H9 (cell line): ENCODE results near the gene TOR3A. TPM values are rescaled to one million over a fixed set of nuclear protein-coding genes. Genes with fewer than 3 reads are reported as not detected.

Source experiments
- DNase-seq: peaks from one replicate; pipeline ENCODE4 v3.0.0-alpha.2; 2017
- H2AFZ ChIP-seq: one replicate; pipeline ENCODE4 v1.6.1; 2013; ENCODE audit warnings: mild to moderate bottlenecking, low read length, control low read depth, moderate library complexity
- H2AK5ac ChIP-seq: 2 replicates; pipeline ENCODE4 v1.6.1; 2013; ENCODE audit warnings: low read length, control low read depth, mixed read lengths; ENCODE audit not compliant: insufficient read length
- H2BK120ac ChIP-seq: one replicate; pipeline ENCODE4 v1.6.1; 2013; ENCODE audit warnings: low read depth, mild to moderate bottlenecking, low read length, control low read depth, inconsistent platforms; ENCODE audit not compliant: poor library complexity, severe bottlenecking
- H2BK12ac ChIP-seq: 2 replicates; pipeline ENCODE4 v1.6.1; 2013; ENCODE audit warnings: low read length, control low read depth, mixed read lengths, low read depth; ENCODE audit not compliant: insufficient read length
- H2BK15ac ChIP-seq: 2 replicates; pipeline ENCODE4 v1.6.1; 2013; ENCODE audit warnings: low read depth, low read length, control low read depth
- H2BK20ac ChIP-seq: one replicate; pipeline ENCODE4 v1.6.1; 2013; ENCODE audit warnings: low read depth, mild to moderate bottlenecking, low read length, control low read depth, inconsistent platforms; ENCODE audit not compliant: poor library complexity, severe bottlenecking
- H2BK5ac ChIP-seq: 2 replicates; pipeline ENCODE4 v1.6.1; 2013; ENCODE audit warnings: low read length, control low read depth, mixed read lengths; ENCODE audit not compliant: insufficient read length
- H3K14ac ChIP-seq: 2 replicates; pipeline ENCODE4 v1.6.1; 2013; ENCODE audit warnings: low read length, control low read depth; ENCODE audit not compliant: insufficient read depth
- H3K18ac ChIP-seq: 2 replicates; pipeline ENCODE4 v1.6.1; 2013; ENCODE audit warnings: low read depth, mild to moderate bottlenecking, mixed read lengths, low read length, control low read depth; ENCODE audit not compliant: insufficient read length
- H3K23ac ChIP-seq: 2 replicates; pipeline ENCODE4 v1.6.1; 2013; ENCODE audit warnings: low read length, control low read depth, mixed read lengths, low read depth; ENCODE audit not compliant: insufficient read length
- H3K23me2 ChIP-seq: 2 replicates; pipeline ENCODE4 v1.6.1; 2013; ENCODE audit warnings: low read depth, mild to moderate bottlenecking, mixed read lengths, low read length, control low read depth; ENCODE audit not compliant: insufficient read length, poor library complexity, severe bottlenecking
- H3K27ac ChIP-seq: 2 replicates; pipeline ENCODE4 v1.5.1; 2013; ENCODE audit warnings: low read length, control low read depth, mixed read lengths, low read depth; ENCODE audit not compliant: insufficient read length
- H3K27me3 ChIP-seq: 2 replicates; pipeline ENCODE4 v1.6.1; 2013; ENCODE audit warnings: low read length, control low read depth, inconsistent platforms; ENCODE audit not compliant: insufficient read depth
- H3K4ac ChIP-seq: 2 replicates; pipeline ENCODE4 v1.6.1; 2013; ENCODE audit warnings: low read depth, mild to moderate bottlenecking, control low read depth, inconsistent platforms, low read length, moderate library complexity
- H3K4me1 ChIP-seq: 2 replicates; pipeline ENCODE4 v1.6.1; 2013; ENCODE audit warnings: low read length, control low read depth, inconsistent platforms; ENCODE audit not compliant: insufficient read depth
- H3K4me2 ChIP-seq: 2 replicates; pipeline ENCODE4 v1.6.1; 2013; ENCODE audit warnings: low read length, control low read depth, mixed read lengths; ENCODE audit not compliant: insufficient read length, insufficient read depth
- H3K56ac ChIP-seq: 2 replicates; pipeline ENCODE4 v1.6.1; 2013; ENCODE audit warnings: low read depth, mild to moderate bottlenecking, mixed read lengths, low read length, control low read depth; ENCODE audit not compliant: insufficient read length
- H3K79me1 ChIP-seq: 2 replicates; pipeline ENCODE4 v1.6.1; 2013; ENCODE audit warnings: low read depth, mild to moderate bottlenecking, moderate library complexity, low read length, control low read depth, inconsistent platforms; ENCODE audit not compliant: insufficient read depth, poor library complexity, severe bottlenecking
- H3K79me2 ChIP-seq: 2 replicates; pipeline ENCODE4 v1.6.1; 2013; ENCODE audit warnings: low read length, control low read depth, inconsistent platforms; ENCODE audit not compliant: insufficient read depth
- H3K9ac ChIP-seq: 2 replicates; pipeline ENCODE4 v1.6.1; 2013; ENCODE audit warnings: low read length, control low read depth, mixed read lengths; ENCODE audit not compliant: insufficient read length; ENCODE audit errors: extremely low read depth
- H3K9me3 ChIP-seq: one replicate; pipeline ENCODE4 v1.6.1; 2013; ENCODE audit warnings: low read depth, low read length, inconsistent platforms; ENCODE audit not compliant: control insufficient read depth
- H3T11ph ChIP-seq: one replicate; pipeline ENCODE4 v1.6.1; 2013; ENCODE audit warnings: mild to moderate bottlenecking, low read length, control low read depth, inconsistent platforms
- H4K20me1 ChIP-seq: one replicate; pipeline ENCODE4 v1.6.1; 2013; ENCODE audit not compliant: control insufficient read depth, insufficient read length, insufficient read depth
- H4K5ac ChIP-seq: 2 replicates; pipeline ENCODE4 v1.6.1; 2013; ENCODE audit warnings: low read depth, mild to moderate bottlenecking, mixed read lengths, low read length, control low read depth; ENCODE audit not compliant: insufficient read length
- H4K8ac ChIP-seq: replicated peaks from 2 replicates; pipeline ENCODE4 v1.6.1; 2013; ENCODE audit warnings: low read length, control low read depth, mixed read lengths, low read depth; ENCODE audit not compliant: insufficient read length
- H4K91ac ChIP-seq: 2 replicates; pipeline ENCODE4 v1.6.1; 2013; ENCODE audit warnings: low read depth, mild to moderate bottlenecking, moderate library complexity, mixed read lengths, low read length, control low read depth; ENCODE audit not compliant: insufficient read length
- H3K27ac Mint-ChIP-seq, 3 experiments: 2 replicates in 2 of 3; 3 replicates in 1 of 3; pipeline ENCODE4 v1.8.0; 2020 to 2021; ENCODE audit warnings: mixed read lengths in 3 of 3, mild to moderate bottlenecking in 1 of 3, moderate library complexity in 1 of 3
- H3K27me3 Mint-ChIP-seq: 2 replicates; pipeline ENCODE4 v1.8.0; 2021; ENCODE audit warnings: low read depth, mild to moderate bottlenecking, moderate library complexity, mixed read lengths
- H3K36me3 Mint-ChIP-seq, 3 experiments: 2 replicates in 2 of 3; 3 replicates in 1 of 3; pipeline ENCODE4 v1.8.0; 2020 to 2021; ENCODE audit warnings: low read depth in 3 of 3, mixed read lengths in 3 of 3; ENCODE audit not compliant: insufficient read depth in 1 of 3
- H3K4me1 Mint-ChIP-seq, 2 experiments: 2 replicates each; pipeline ENCODE4 v1.8.0; 2020; ENCODE audit warnings: mixed read lengths in 2 of 2
- H3K4me3 Mint-ChIP-seq, 2 experiments: 2 replicates in 1 of 2; 3 replicates in 1 of 2; pipeline ENCODE4 v1.8.0; 2020 to 2021; ENCODE audit warnings: mild to moderate bottlenecking in 2 of 2, mixed read lengths in 2 of 2, moderate library complexity in 1 of 2
- H3K9me3 Mint-ChIP-seq, 2 experiments: 2 replicates in 1 of 2; 3 replicates in 1 of 2; pipeline ENCODE4 v1.8.0; 2020; ENCODE audit warnings: mild to moderate bottlenecking in 2 of 2, mixed read lengths in 2 of 2, moderate library complexity in 1 of 2
- WGBS: extraction: QIAGEN DNeasy Blood & Tissue Kit; methylation state at CpG from one replicate; pipeline ENCODE4 v1.1.7; 2013; ENCODE audit warnings: missing lambda C conversion rate, low lambda C conversion rate, mixed read lengths; ENCODE audit not compliant: insufficient read length; ENCODE audit errors: extremely low coverage; 5-methylcytosine and 5-hydroxymethylcytosine counted together
- total RNA-seq: library from RNA; stranded (reverse); gene quantifications from 2 replicates; pipeline ENCODE4 v1.2.1, GENCODE V29; 2021
- TF ChIP-seq, protein P1 (sequence below): fragments of 200-600 bp; sonication (generic); conservative IDR thresholded peaks from 3 replicates; pipeline ENCODE4 v1.8.0; 2021; ENCODE audit warnings: antibody characterized with exemption, mild to moderate bottlenecking

The TOR3A gene
- total RNA-seq, 1 experiment from 2014 or later: 27.3 TPM

DNA sequence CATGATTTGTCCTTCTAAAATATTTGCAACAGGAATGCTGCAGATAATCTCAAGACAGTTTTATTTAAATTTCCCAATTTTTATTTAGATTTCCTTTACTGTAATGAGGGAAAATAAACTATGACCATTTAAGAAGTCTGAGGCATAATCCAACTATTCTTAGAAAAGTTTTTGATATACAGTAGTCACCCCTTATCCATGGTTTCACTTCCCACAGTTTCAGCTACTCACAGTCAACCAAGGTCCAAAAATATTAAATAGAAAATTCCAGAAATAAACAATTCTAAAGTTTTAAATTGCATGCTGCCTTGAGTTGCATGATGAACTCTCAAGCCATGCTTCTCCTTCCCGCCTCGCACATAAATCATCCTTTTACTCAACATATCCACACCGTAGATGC is 33.3 kb downstream of the TOR3A start:
- Histone ChIP-seq H3K4me1 (0 out of 2 replicates have a peak, but pooled peaks cover 4% of the 10 kb centered on the region), H4K8ac (no peak overlapping the region), H3K27me3 (no peaks in the 10 kb centered on the region), H2BK12ac (no peak overlapping the region), H3K79me1 (no peaks in the 10 kb centered on the region), H2BK20ac (no peak overlapping the region), H4K91ac (no peak overlapping the region), H3K79me2 (no peaks in the 10 kb centered on the region), H3K27ac (no peak overlapping the region), H4K5ac (no peak overlapping the region), H3K4ac (no peak overlapping the region), H3T11ph (no peak overlapping the region), H3K56ac (no peak overlapping the region), H3K23me2 (no peaks in the 10 kb centered on the region), H3K18ac (no peak overlapping the region), H2AFZ (no peak overlapping the region), H2BK15ac (no peak overlapping the region), H3K23ac (no peak overlapping the region), H3K9me3 (no peaks in the 10 kb centered on the region), H2BK5ac (no peak overlapping the region), H3K4me2 (no peak overlapping the region), H2BK120ac (no peak overlapping the region), H4K20me1 (no peaks in the 10 kb centered on the region), H3K9ac (no peak overlapping the region), H2AK5ac (no peak overlapping the region), H3K14ac (no peak overlapping the region)
- H3K4me3 Mint-ChIP-seq: no peak overlapping the region
- no peak for DNase-seq
- peaks cover 4 to 6% of the 10 kb centered on the region in 2 experiments for H3K4me1 Mint-ChIP-seq
- no CpG with 5 or more reads among the region's 3 CpGs for WGBS
- TF ChIP-seq, protein P1, sequence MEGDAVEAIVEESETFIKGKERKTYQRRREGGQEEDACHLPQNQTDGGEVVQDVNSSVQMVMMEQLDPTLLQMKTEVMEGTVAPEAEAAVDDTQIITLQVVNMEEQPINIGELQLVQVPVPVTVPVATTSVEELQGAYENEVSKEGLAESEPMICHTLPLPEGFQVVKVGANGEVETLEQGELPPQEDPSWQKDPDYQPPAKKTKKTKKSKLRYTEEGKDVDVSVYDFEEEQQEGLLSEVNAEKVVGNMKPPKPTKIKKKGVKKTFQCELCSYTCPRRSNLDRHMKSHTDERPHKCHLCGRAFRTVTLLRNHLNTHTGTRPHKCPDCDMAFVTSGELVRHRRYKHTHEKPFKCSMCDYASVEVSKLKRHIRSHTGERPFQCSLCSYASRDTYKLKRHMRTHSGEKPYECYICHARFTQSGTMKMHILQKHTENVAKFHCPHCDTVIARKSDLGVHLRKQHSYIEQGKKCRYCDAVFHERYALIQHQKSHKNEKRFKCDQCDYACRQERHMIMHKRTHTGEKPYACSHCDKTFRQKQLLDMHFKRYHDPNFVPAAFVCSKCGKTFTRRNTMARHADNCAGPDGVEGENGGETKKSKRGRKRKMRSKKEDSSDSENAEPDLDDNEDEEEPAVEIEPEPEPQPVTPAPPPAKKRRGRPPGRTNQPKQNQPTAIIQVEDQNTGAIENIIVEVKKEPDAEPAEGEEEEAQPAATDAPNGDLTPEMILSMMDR: no peak
- H3K9me3 Mint-ChIP-seq: no peaks in the 10 kb centered on the region
- H3K36me3 Mint-ChIP-seq: peaks cover 29 to 57% (median 41%) of the 10 kb centered on the region in 3 experiments
- no peaks in the 10 kb centered on the region for H3K27me3 Mint-ChIP-seq
- H3K27ac Mint-ChIP-seq: no peak overlapping the region
